ENCODE results near the gene ABCB1.

ABCB1 gene

DNA sequence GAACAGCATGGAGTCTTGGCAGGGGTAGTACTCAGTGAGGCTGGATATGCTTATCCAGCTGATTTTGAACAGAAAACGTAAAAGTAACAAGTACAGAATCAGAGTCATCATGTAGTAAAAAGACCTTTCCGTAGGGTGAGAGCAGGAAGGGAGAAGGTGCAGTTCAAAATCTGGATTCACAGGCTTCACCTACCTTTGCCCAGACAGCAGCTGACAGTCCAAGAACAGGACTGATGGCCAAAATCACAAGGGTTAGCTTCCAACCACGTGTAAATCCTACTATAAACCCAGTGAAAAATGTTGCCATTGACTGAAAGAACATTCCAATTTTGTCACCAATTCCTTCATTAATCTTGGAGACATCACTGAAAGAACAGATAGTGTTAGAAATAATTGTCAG, 34.8 kb downstream of the ABCB1 start:
- no peak overlapping the region for H3K27ac ChIP-seq
- TF ChIP-seq ZFX (IDR thresholded peaks at IDR 0.05; ENCODE audit: borderline replicate concordance), result no peak
- no peak for TF ChIP-seq CTCF (IDR thresholded peaks at IDR 0.05)

DNA sequence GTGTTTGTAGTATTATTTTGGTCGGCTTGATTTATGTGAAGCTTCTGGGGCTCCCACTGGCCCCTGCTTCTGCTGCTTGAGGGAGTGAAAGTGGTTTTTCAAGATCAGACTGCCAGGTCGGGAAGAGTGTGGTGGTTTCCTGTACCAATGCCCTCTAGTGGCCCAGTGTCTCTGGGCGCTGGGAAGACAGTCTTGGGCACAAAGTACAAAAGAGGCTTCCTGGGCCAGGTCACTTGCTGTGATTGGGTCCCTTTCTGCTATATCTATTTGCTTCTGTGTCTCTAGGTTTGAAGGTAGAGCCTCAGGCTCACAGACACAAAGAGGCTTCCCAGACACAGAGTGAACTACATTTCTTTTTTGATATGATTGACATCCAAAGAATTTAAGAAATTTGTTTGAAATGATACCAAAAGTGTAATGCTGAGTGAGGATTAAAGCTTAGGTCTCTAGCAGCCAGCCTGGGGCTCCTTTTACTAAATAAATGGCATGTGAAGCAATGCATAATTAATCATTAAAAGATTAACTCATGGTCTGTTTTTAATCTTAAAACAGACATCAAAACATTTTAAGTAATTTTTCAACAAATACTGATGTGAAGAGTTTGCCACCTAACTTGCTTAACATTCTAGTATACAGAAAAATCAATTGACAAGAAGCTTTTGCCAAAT, 36.3 kb downstream of the ABCB1 start:
- no peak for TF ChIP-seq ZFX (IDR thresholded peaks at IDR 0.05; ENCODE audit: borderline replicate concordance)
- TF ChIP-seq CTCF (IDR thresholded peaks at IDR 0.05), result peak; percentile 91
- H3K27ac ChIP-seq, result no peak overlapping the region

GRCh38 chr7:87561702-87562101, 39.0 kb downstream of the ABCB1 start:
- TF ChIP-seq ZFX (IDR thresholded peaks at IDR 0.05; ENCODE audit: borderline replicate concordance), result no peak
- TF ChIP-seq CTCF (IDR thresholded peaks at IDR 0.05), result no peak
- H3K27ac ChIP-seq, result no peak overlapping the region

GRCh38 chr7:87561102-87561501, 39.6 kb downstream of the ABCB1 start:
- TF ChIP-seq ZFX (IDR thresholded peaks at IDR 0.05; ENCODE audit: borderline replicate concordance) (no peak), CTCF (IDR thresholded peaks at IDR 0.05) (no peak)
- H3K27ac ChIP-seq, result no peak overlapping the region

DNA sequence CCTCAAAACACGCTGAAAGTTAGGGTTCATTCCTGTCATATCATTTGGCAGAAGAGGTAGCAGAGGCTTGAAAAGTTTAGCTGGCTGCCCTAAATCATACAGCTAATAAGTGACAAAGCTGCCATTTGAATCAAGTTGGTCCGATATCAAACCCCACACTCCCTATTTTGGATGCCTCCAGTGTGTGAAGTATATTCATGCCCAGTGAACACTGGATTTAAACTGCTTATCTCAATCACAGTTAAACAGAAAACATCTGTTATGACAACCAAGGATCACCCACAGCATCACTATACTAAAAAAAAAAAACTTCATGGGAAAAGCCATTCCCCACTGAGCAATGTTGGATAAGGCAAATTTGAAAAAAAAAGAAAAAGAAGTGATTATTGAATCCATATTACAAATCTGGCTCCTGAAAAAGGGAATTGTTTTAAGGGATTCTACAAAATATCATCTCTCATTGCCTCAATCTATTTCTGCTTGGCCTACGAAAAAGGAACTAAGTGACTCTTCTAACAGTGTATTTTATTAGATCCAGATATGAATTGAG, 48.3 kb downstream of the ABCB1 start:
- H3K27ac ChIP-seq, result no peak overlapping the region
- TF ChIP-seq ZFX (IDR thresholded peaks at IDR 0.05; ENCODE audit: borderline replicate concordance) (no peak), CTCF (IDR thresholded peaks at IDR 0.05) (no peak)

DNA sequence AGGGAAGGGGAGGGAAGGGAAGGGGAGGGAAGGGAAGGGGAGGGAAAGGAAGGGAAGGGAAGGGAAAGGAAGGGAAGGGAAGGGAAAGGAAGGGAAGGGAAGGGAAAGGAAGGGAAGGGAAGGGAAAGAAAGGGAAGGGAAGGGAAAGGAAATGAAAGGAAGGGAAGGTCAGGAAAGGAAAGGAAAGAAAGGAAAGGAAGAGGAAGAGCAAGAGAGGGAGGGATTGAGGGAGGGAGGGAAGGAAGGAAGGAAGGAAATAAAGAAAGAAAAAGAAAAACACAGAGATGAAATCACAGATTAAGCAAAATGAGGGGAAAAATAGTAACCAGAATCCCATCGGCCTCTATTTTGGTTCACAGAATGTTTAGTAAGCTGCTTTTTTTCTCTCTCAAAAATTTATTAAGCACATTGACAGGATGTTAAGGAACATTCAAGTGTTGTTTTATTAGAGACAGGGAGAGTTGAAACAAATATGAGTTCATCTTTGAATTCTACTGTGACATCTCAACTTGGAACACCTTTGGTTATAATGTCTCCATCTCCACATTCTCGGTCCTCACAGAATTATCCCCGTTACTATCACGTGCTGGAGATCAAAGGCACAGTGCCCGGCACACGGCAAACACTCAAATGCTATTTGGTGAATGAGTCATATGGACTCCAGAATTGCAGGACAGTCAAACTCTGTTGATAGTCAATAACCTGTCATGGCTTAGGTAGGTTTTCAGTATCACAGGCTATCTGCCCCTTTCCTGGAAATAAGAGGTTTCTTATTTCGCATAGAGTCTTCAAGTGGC, 52.4 kb downstream of the ABCB1 start:
- no peak overlapping the region for H3K27ac ChIP-seq
- no peak for TF ChIP-seq CTCF (IDR thresholded peaks at IDR 0.05)
- TF ChIP-seq ZFX (IDR thresholded peaks at IDR 0.05; ENCODE audit: borderline replicate concordance), result no peak

DNA sequence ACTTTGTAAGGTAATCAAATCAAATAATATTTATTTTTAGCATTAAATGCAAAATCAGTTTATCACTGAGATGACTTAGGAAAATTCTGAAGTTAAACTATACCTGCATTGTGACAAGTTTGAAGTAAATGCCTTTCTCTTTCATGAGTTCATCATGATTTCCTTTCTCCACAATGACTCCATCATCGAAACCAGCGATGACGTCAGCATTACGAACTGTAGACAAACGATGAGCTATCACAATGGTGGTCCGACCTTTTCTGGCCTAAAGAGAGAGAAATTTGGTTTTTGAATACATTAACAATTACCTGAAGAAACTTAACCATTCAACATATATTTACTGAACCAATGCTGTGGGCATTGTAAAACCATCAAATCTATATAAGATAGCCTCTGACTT, 54.9 kb downstream of the ABCB1 start:
- H3K27ac ChIP-seq, result no peak overlapping the region
- TF ChIP-seq ZFX (IDR thresholded peaks at IDR 0.05; ENCODE audit: borderline replicate concordance) (no peak), CTCF (IDR thresholded peaks at IDR 0.05) (no peak)

Data from 22Rv1 (cell line).